NT2/D1 (cell line): ENCODE measurements around the gene ERC2.

ENCODE experiments used
- DNase-seq: peaks from one replicate; pipeline ENCODE4 v3.0.0-alpha.2; 2011; ENCODE audit warnings: low read depth, low spot score
- H3K27me3 ChIP-seq: 2 replicates; pipeline ENCODE4 v1.6.0; 2011; ENCODE audit warnings: mild to moderate bottlenecking; ENCODE audit not compliant: insufficient read length, insufficient read depth
- H3K36me3 ChIP-seq: 2 replicates; pipeline ENCODE4 v1.6.1; 2011; ENCODE audit warnings: mild to moderate bottlenecking, low read length, mixed read lengths; ENCODE audit not compliant: insufficient read depth, insufficient read length
- H3K4me1 ChIP-seq: 2 replicates; pipeline ENCODE4 v1.5.1; 2011; ENCODE audit not compliant: insufficient read depth, insufficient read length
- H3K4me3 ChIP-seq: 2 replicates; pipeline ENCODE4 v1.5.1; 2011; ENCODE audit warnings: low read depth; ENCODE audit not compliant: insufficient read length
- H3K9ac ChIP-seq: 2 replicates; pipeline ENCODE4 v1.6.0; 2011; ENCODE audit warnings: low read depth; ENCODE audit not compliant: insufficient read length
- H3K9me3 ChIP-seq: 2 replicates; pipeline ENCODE4 v1.5.1; 2011; ENCODE audit warnings: mild to moderate bottlenecking, low read length; ENCODE audit not compliant: insufficient read depth
- SUZ12 ChIP-seq: IDR thresholded peaks from 2 replicates; pipeline ENCODE4 v1.6.1; 2011; ENCODE audit not compliant: insufficient read length, insufficient read depth; ENCODE audit errors: extremely low read depth
- YY1 ChIP-seq: IDR thresholded peaks from 2 replicates; pipeline ENCODE4 v1.6.1; 2011; ENCODE audit not compliant: insufficient read length, insufficient read depth
- ZNF274 ChIP-seq: IDR thresholded peaks from 2 replicates; pipeline ENCODE4 v1.6.1; 2011; ENCODE audit warnings: mild to moderate bottlenecking, low read depth, low read length

ERC2 gene

DNA sequence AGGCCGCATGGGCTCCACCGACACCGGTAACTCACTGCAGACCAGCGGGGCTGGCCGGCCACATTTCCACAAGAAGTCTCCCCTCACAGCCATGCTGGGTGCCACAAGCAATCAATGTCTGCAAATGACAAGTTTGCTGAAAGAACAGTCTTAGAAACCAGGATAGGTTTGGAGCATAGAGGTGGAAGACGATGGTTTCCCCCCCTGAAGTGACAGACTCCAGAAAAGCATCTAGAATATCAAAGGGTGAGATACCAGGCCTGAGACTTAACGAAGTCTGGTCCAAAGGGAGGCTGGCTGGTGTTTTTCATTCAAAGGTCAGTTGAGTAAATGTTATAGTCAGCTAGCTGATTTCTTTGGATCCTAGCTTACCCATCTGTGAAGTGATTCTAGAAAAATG, 931.1 kb downstream of the ERC2 start:
- Histone ChIP-seq H3K4me1 (peaks cover 4% of the 10 kb centered on the region), H3K4me3 (no peak overlapping the region), H3K27me3 (no peaks in the 10 kb centered on the region), H3K9ac (no peak overlapping the region), H3K36me3 (no peaks in the 10 kb centered on the region), H3K9me3 (peaks cover 7% of the 10 kb centered on the region)
- DNase-seq = no peak
- TF ChIP-seq ZNF274 = no peak
- no peak for TF ChIP-seq SUZ12
- TF ChIP-seq YY1 = no peak

DNA sequence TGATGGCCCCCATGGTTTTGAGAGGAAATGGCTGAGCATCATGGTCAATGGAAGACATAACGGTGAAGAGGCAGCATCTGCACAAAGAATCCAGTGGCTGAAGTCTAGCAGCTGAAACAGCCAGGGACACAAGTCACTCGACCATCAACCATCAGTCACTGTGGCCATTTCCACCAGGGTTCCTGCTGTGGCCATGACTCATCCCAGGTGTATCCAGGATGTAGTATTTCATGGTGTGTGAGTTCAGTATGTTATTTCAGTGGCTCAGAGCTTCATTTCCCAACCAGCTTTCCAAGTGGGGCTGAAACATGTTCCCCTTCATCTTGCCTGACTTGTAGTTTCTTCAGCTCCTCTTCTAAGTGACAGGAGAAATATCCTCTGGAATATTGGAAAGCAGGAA, 933.4 kb downstream of the ERC2 start:
- no peak for DNase-seq
- TF ChIP-seq SUZ12 = no peak
- no peak for TF ChIP-seq YY1
- no peak for TF ChIP-seq ZNF274
- Histone ChIP-seq H3K9ac (no peak overlapping the region), H3K4me3 (no peak overlapping the region), H3K36me3 (no peaks in the 10 kb centered on the region), H3K27me3 (no peaks in the 10 kb centered on the region), H3K4me1 (peaks cover 4% of the 10 kb centered on the region), H3K9me3 (no peaks in the 10 kb centered on the region)

DNA sequence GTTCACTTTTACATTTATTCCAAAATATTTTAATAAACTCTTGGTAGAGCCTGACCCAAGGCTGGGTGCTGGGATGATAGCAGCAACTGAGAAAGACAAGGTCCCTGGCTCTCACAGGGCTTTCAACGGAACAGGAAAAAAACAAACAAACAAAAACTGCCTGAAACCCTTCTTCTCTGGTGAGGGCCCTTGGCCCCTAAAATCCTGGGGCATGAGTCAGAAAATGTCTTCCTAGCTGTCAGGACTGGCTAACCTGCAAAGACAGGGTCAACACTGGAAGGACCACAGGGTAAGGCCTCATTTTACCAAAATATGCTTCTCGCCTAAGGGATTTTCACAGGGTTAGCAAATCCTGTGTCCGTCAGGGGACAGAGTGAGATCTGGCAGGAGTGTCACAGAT, 935.5 kb downstream of the ERC2 start:
- no peaks in the 10 kb centered on the region for H3K27me3 ChIP-seq
- TF ChIP-seq YY1 (no peak), ZNF274 (no peak), SUZ12 (no peak)
- H3K36me3 ChIP-seq = no peaks in the 10 kb centered on the region
- H3K9me3 ChIP-seq = no peaks in the 10 kb centered on the region
- H3K4me1 ChIP-seq = peaks cover 2% of the 10 kb centered on the region
- H3K4me3 ChIP-seq = no peak overlapping the region
- no peak overlapping the region for H3K9ac ChIP-seq
- DNase-seq = no peak

DNA sequence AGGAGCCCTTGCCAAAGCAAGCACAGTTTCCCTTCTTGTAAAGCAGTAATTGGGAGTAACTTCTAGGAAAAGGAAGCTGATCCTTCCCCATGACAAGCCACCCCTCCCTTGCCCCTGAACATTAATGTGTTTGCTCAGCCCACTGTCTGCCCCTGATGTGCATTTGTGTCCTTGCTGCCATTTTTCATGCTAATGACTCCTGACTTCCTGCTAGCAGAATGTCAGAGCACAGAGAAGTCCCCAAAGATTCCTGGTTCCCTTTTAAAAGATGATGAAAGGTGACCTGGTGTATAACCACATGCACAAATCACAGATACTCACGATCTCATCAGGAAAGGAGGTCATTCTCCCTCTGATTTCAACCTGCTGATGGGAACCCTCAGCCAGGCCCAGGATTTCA, 936.9 kb downstream of the ERC2 start:
- H3K9ac ChIP-seq = no peak overlapping the region
- H3K9me3 ChIP-seq = no peaks in the 10 kb centered on the region
- peaks cover 2% of the 10 kb centered on the region for H3K4me1 ChIP-seq
- no peak for DNase-seq
- TF ChIP-seq YY1 = no peak
- no peaks in the 10 kb centered on the region for H3K36me3 ChIP-seq
- no peaks in the 10 kb centered on the region for H3K27me3 ChIP-seq
- no peak overlapping the region for H3K4me3 ChIP-seq

DNA sequence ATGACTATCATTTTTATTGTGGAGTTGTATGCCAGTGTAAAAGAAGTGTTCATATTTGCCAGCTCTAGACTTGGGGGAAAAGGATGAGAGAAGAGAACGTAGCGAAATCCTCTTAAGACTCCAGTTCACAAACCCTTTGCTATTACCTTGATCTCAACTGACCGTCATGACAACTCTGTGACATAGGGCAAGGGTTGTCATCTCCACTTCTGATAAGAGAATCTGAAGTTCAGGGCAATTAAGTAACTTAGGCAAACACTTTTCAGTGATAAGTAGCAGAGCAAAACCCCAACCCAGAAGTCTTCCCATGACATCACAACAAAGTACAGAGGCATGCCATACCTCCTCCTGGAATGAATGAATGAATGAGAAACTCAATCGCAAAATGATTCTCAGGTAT, 940.9 kb downstream of the ERC2 start:
- DNase-seq = no peak
- Histone ChIP-seq H3K4me3 (no peak overlapping the region), H3K9me3 (no peaks in the 10 kb centered on the region), H3K36me3 (no peaks in the 10 kb centered on the region), H3K27me3 (no peaks in the 10 kb centered on the region), H3K4me1 (no peaks in the 10 kb centered on the region), H3K9ac (no peak overlapping the region)
- TF ChIP-seq YY1 = no peak

DNA sequence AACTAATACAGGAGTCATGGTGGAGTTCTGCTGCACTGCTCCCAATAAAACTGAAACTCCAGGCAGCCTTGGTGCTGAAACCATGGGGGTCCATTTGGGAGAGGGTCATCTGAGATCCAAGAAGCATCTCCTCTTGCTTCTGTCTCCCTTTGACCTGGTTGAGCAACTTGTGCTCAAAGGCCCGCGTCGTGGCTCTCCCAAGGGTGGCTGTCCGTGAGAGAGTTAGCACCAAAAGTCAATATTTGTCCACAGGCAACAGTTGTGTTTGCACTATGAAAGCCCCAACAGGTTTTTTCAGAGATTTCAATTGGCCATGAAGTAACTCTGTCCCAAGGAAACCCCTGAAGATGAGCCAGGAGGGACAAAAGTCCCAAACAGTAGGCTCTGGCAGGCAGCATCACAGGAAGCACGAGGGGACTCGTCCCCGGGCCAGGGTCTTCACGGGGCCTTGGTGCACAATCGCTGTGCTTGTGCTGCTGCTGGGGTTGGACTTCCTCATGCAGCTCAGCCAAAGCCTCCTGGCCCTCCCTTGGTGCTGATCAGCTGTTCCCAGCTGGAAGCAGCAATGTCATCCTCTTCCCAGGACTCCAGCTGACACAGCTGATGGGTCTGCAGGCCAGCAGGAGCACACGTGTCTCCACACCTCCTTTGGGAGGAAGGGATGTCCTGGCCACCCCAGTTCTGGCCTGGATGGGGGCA, 941.8 kb downstream of the ERC2 start:
- no peak overlapping the region for H3K4me3 ChIP-seq
- no peaks in the 10 kb centered on the region for H3K9me3 ChIP-seq
- H3K36me3 ChIP-seq = no peaks in the 10 kb centered on the region
- H3K27me3 ChIP-seq = no peaks in the 10 kb centered on the region
- no peak overlapping the region for H3K9ac ChIP-seq
- peaks cover 2% of the 10 kb centered on the region for H3K4me1 ChIP-seq
- no peak for DNase-seq
- TF ChIP-seq YY1 (no peak), ZNF274 (no peak), SUZ12 (no peak)

DNA sequence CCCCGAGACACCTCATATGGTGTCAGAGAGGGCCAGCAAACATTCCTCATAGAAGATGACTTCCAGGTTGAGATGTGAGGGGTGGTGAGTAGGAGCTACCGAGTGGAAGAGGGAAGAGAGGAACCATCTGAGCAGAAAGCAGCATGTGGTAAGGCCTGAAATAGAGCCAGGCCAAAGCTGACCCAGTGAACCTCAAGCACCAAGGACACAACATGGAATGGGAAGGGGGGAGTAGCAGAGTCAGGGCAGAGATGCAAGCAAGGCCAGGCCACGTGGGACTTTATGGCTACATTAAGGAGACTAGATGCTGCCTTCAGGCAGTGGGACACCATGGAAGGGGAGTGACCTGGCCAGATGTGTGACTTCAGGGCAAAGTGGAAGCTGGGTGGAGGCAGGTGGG, 942.8 kb downstream of the ERC2 start:
- no peak for DNase-seq
- Histone ChIP-seq H3K4me1 (peaks cover 8% of the 10 kb centered on the region), H3K27me3 (no peaks in the 10 kb centered on the region), H3K4me3 (no peak overlapping the region), H3K36me3 (no peaks in the 10 kb centered on the region), H3K9ac (no peak overlapping the region), H3K9me3 (no peaks in the 10 kb centered on the region)
- TF ChIP-seq SUZ12 (no peak), YY1 (no peak), ZNF274 (no peak)
